Stimulated activated CD4-positive, alpha-beta T cell treated with anti-CD3 and anti-CD28 coated beads, TNF-alpha, amount 100 ng/mL, for 1 hour (primary cell): ENCODE data around the gene LDLRAD4.

Source experiments
- DNase-seq, 3 donors: peaks; one replicate each; pipeline ENCODE4 v3.0.0-alpha.2; 2020; ENCODE audit warnings: low read depth in 3 of 3, low spot score in 1 of 3

LDLRAD4 gene

DNA sequence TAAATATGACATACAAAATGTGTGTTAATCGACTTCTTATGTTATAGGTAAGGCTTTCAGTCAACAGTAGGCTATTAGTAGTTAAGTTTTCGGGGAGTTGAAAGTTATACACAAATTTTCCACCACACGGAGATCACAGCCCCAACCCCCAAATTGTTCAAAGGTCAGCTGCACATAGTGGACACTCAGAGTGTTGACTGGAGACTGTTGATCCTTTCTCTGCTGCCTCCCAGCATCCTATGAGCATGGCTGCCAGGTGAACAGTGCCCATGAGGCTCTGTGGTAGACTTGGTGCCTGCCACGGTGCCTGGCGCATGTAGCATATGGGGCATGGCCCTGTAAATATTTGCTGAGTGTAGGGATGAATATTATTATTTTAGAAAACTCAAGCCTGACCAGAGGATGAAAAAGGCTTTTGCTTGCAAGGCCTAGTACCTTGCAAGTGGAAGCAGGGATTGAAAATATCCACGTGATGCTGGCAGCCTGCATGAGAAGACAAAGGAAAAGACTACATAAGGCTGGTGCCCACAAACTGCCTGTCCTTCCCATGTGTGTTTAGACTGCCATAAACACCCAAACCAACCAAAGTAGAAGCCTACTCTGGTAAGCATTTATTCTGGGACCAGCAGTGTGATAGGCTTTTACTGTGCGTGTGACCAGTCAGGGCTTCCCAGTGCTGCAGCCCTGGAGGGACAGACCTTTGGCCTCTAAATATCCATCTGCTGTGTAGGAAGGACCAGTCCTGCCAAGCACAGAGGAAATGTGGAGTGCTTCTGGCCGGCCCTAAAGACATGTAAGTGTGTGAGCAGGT, 226.1 kb downstream of the LDLRAD4 start:
- no peak for DNase-seq

DNA sequence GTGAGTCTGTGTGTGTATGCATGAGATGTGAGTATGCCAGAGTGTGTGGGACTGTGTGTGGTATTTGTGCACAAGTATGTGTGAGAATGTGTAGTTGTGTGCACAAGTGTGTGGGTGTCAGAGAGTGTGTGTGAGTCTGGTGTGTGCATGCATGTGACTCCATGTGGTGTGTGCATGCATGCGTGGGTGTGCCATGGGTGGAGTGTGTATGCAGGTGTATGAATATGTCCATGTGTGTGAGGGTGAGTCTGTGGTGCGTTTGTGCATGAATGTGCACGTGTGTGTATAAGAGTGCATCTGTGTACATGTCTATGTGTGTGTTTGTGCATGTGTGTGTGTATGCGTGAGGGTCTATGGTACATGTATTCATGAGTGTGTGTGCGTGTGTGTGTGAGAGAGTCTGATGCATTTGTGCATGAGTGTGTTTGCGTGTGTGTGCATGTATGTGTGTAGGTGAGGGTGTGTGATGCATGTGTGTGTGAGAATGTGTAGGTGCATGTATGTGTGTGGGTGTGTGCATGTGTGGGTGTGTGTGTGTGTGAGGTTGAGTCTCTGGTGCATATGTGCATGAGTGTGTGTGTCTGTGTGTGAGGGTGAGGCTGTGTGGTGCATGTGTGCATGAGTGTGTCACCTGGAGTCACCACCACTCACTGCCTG, 226.8 kb downstream of the LDLRAD4 start:
- DNase-seq = no peak

DNA sequence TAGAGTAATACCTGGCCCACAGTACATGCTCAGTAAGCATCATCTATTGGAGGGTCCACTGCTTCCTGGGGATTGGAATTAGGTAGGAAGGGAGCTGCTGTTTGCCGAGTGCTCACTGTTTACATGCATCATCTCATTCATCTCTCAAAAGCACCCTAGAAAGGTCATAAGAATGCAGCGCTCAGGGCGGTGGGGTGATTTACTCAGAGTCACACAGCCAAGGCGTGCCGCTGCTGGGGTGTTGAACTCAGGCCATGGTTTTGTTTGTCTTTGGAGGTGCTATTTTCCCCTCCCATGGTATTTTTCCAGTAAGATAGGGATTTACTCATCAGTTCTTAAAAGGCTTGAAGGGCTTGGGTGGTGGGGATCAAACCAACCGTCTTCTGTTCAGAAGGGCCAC, 227.5 kb downstream of the LDLRAD4 start:
- DNase-seq = no peak

DNA sequence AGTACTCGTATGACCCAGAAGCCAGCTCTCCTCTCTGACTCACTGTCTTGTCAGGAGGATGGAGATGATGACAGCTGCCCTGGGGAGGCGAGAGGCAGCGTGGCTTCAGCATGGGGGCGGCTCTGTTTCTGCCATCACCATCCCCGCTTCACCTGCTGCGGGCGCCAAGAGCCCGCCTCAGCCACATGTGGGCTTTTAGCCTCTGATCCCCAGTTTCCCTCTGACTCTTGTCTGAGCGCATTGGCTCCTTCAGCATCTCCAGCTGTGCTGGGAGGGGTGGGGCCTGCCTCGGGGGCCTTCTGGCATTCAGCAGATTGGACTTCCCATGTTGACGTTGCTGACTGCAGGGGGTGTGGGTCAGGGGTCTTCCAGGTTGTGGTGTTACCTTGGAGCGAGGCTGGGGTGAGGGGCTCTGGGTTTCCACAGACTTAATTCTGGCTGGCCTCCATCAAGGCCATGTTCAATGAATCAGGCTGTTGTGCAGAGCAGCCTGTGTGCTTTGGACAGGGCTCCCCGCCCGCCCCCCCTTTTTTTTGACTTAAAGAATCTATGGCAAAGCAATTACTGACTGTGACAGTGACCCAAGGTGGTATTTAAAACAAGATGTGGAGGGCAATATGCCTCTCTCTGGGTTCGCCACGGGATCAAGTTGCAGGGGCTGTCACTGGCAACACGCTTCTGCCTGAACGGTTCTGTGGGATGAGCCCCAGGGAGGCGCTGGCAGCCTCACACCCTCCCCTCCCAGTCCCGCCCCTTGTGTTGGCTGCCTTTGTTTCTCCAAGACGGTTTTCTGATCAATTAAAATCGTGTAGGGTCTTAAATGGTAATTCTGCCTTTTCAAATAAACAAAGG, 228.3 kb downstream of the LDLRAD4 start:
- DNase-seq = no peak

DNA sequence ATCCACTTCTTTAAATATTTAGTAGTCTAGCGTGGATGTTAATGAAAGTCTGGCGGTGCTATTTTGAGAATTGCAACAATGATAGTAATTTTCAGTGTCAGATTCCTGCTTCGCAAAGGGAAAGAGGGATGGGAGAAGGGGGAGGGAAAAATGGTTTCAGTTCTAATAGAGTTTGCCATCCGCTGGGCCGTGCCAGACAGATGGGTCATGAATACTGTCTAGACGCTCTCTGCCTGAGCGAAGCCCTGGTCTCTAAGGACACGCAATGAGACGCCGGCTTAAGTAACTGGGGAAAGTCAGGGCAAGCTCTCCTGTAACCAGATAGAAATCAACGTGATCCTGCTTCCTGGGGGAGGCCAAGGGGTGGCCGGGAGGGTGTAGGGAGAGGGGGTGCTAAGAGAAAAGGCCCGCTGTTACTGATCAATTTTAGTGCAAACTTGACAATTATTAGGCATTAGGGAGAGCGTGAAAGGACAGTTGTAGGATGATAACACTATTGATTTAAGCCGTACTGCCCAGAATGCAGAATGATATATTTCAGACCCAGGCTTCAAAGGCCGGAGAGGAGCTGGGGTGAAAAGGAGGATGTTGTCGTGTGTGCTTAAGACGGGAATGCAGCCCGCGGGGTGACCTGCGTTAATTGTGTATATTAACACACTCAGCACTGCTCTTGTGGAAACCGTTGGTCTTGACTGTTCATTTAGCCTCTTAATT, 229.2 kb downstream of the LDLRAD4 start:
- DNase-seq = no peak

DNA sequence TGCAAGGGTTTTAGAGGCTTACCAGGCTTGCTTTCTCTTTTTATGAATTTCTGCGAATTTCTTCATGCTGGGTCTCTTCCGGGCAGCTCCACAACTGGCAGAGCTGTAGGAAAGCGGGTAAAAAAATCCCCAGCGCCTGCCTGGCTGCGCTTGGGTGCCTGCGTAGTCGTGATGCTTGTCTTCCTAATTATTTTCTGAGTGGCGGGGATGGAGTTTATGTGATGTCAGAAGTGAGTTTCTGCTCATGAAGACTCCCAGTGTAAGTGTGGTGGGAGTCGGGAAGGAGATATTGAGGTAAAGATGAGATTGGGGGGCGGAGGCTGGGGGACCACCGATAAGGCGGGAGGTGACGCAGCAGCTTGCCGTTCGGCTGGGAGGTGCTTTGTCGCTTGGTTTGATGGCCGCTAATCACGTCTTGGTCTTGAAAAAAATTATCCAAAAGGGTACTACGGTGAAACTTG, 229.8 kb downstream of the LDLRAD4 start:
- DNase-seq = no peak

DNA sequence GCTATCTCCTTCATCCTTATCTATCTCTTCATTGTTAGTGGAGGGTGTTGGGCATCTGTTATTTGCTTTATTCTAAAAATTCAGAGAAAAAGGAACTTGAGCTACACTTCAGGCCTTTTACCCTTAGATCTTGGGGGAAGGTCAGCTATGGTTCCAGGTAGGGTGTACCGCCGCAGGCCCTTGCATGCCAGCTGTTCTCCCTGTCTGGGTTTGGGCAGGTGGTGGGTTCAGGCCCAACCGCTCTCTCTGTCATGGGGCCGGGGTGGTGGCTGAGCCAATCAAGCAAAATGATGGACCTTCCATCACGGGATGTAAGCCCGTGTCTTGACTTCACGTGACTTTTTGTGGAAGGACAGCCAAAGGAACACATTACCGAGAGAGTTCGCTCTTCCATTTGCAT, 231.1 kb downstream of the LDLRAD4 start:
- DNase-seq = no peak

DNA sequence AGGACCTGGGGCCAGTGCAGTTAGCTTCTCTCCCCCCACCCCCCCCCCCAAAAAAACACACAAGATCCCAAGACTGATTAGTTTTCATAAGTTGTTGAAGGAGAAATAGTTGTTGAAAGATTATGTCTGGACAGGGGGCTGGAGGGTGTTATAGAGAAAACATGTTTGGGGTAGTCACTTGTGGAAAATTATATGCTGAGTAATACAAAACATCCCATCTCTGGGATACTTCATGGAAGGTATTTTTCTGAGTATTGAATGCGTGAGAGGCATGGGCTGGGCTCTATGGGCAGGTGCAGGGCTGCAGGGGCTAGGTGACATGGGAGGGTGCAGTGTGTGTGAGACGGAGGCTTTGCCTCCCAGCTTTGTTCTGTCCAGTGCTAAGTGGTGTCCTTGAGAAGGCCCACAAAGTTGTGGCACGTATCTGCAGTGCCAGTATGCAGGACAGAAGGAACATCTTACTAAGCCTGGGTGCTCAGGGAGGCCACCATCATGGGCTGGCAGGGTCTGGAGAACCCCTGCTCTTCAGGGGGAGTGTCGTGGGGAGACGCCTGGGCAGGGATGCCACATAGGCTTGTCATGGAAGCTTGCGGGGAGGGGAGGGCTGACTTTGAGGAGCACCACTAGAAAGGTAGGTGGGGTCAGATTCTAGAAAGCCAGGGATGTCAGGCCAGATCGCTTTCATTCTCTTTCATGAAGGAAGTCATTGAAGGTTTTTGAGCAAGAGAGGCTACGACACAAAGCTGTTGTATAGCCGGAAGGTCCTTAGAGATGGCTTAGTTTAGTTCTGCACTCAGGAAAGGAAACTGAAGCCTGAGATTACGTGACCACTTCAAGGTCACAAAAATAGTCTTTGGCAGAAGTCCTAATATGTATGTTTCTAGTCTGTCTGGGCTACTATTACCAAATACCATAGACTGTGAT, 232.0 kb downstream of the LDLRAD4 start:
- DNase-seq = no peak

DNA sequence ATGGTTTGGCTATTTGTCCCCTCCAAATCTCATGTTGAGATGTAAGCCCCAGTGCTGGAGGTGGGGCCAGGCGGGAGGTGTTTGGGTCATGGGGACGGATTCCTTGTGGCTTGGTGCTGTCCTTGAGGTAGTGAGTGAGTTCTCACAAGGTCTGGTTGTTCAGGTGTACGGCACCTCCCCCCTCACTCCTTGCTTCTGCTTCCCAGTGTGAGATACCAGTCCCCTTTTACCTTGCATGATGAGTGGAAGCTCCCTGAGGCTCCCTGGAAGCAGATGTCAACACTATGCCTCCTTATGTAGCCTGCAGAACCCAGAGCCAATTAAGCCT, 232.6 kb downstream of the LDLRAD4 start:
- DNase-seq = no peak

DNA sequence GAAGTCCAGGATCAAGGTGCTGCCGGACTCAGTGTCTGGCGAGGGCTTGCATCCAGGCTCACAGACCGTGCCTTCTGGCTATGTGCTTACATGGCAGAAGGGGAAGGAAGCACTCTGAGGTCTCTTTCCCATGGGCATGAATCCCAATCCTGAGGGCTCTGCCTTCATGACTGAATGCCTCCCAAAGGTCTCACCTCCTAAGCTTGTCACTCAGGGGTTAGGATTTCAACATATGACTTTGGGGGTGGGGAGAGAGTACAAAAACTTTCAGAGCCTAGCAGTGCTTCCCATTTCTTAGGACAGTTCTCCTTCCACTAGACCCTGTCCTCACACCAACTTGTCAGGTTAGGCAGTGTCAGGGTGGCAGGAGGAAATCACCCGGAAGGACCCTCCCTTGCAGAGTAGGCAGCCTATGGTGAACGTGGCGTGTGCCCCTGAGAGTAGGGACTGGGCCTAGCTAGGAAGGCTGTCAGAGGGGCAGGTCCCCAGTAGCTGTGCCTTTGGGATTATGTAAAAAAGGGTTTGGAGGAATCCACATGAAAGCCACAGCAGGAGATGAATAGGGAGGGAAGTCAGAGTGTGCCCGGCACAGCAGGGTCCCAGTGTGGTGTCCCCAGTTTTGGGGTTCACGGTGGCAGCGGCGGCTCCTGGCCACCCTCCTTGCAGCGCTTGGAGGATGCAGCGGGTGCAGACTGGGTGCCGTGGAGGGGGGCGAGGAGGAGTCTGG, 233.3 kb downstream of the LDLRAD4 start:
- no peak for DNase-seq

DNA sequence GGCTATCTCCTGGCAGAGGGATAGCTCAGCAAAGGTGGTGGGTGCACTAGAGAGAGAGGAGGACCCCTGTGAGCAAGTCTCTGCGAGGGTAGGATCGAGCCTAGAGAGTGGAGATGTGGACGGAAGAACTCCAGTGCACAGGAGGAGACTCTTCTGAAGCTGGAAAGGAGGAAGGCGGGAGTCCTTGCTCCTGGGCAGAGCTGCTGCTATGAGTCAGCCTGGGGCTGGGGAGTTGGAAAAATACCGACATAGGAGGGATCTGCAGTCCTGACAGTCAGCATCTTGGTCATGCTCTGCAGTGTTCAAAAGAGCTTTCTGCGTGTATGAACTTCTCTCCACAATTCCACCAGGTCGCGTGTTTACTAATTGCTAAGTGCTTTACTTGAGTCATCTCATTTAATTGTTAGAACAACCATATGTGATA, 233.8 kb downstream of the LDLRAD4 start:
- no peak for DNase-seq

DNA sequence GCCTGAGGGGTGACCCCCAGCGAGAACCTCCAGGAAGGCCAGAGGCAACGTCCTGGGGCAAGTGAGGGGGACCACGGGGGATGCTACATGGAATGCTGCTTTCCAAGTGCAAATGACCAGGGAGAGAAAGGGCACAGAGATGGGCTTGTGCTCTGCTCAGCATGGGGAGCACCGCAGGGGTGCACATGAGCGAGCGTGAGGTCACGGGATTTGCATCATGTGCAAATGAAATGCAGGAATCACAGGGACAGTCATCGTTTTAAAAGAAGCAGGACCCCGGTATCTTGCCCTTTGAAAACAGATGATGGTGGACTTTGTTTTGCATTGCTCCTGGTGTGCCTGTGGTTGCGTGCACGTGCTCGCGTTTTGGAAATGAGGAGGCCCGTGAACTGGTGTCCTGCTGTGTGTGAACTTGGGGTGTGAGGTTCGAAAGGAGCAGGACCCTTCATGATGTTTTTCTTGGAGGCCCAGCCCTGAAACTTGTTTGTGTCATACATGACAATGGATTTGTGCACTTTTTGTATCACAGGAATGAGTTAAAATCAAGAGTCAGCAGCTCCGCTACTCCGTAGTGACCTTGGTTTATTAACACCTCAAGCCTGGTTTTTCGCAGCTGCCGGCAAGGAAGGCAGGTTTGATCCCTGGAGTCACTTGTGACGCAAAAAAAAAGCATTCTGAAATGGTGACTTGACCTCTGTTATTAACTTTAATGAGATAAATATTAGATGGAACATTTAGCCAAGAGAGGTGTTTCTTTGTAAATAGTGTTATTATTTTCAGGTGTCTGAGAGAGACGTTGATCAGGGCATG, 234.5 kb downstream of the LDLRAD4 start:
- no peak for DNase-seq

DNA sequence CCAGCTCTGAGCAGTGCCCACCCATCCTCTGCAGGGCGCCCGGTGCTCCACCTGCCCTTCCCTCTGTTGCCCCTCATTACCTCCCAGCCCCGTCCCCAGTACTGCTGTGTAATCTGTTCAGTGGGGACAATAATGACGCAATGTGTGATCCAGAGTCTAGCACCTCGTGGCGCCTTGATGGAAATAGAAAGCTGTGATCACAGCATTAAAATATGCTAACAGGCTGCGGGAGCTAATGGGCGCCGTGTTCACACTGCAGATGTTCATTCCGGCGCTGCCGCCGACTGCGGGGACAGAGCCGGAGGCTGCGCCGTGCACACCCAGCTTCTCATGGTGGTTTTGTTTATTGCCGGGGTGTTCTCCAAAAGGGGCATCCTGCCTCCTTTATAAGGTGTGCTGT, 235.2 kb downstream of the LDLRAD4 start:
- no peak for DNase-seq

DNA sequence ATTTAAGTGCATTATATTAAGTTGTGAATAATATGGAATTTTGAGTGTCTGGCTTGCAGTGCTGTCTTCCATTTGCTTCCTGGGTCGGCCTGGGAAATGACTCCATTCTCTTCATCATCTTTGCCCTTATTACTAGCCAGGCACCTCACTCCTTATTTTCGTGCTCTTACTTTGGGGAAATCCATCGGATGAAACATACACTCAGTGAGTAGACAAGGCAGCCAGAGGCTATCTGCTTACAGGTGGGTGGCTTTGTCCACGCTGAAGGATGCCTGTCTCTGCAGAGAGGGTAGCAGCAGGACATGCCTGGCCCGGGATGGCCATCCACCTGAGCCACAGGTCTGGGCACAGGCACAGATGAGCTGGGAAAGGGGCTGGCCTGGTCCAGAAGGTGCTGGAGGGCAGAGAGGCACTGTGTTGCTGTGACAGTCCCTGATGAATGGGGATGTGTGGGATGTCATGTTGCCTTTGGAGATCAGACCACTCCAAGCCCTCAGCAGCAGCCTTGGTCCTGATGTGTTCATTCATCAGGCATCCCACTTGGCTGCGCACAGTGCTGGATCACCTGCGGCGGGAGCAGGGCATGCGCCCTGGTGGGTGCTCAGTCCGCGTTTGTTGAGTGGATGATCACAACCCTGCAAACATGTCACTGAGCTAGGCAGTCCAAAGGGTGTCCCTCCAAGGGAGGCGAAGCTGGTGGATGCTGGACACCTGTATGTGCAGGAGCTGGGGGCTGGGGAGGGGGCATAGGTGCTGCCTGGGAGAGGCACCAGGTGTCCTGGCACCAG, 236.0 kb downstream of the LDLRAD4 start:
- no peak for DNase-seq

DNA sequence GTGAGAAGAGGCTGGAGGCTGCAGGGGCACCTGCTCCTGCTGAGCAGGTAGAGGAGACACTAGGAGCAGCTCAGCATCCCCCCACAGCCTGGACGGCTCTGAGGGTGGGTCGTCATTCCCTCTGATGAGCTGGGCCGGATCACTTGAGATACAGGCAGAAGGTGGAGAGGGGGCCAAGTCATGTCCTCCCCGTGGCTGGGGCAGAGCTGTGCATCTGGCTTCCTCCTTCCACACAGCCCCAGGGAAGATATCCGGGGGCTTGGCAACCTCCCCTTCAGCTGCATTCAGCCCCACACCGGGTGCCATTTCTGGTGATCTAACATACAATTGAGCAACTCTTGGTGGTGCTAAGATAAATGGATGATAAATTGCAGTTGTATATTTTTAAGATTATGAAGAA, 236.9 kb downstream of the LDLRAD4 start:
- no peak for DNase-seq

DNA sequence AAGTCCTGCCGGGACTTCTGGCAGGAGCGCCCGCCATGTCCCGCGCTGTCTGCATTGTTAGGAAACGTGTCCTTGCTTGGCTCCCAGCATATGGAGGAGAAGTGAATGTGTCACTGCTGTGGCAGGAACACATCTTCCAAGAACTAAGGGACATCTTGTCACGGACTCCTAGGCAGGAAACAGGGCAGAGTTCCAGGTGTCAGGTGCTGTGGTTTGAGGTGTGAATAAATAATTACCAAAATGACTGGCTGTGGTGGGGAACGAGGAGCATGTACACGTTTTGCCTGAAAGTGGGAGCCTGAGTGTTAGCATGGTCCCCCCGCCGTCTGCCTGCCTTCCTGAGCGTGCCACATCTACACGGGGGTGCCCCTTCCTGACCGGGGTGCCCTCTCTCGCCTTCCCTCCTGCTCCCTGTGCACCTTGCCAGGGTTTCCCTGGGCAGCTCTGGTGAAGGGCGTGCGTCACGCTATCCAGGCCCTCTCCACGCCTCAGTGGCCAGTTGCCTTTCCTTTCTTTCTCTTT, 237.5 kb downstream of the LDLRAD4 start:
- DNase-seq = no peak

DNA sequence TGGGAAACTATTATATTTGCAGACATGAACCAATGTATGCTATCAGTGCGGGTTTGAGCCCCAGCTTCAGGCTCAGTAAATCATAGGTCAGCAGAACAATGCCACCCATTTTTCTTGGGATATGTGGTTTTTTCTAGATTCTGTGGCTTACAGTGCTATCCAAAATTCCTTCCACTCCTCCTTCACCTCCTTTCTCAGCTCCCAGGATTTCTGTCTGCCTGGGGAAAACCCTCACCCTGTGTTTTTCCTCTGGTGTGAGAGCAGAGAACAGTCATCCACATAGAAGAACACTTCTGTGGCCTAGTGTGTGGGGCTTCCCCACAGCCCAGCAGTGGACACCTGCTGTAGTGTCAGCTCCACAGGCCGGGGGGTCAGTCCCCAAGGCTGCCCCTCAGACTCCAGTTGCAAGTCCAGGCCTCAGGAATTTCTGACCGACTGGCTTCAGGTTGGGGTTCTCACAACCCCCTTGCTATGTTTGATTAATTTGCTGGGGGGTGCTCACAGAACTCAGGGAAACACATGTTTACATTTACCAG, 238.2 kb downstream of the LDLRAD4 start:
- no peak for DNase-seq
